ENCODE data around the gene SSR1.

Gene SSR1

GRCh38 chr6:7249946-7250643 is 62.9 kb downstream of the SSR1 start:
- Histone ChIP-seq H3K27me3 (replicated peaks; ENCODE audit: insufficient read depth, low read length) (no peaks in the 10 kb centered on the region), H3K79me2 (ENCODE audit: low read length) (no peaks in the 10 kb centered on the region), H3K27ac (ENCODE audit: low read length) (no peak overlapping the region), H3K4me2 (ENCODE audit: low read depth, low read length) (no peak overlapping the region), H3F3A (ENCODE audit: insufficient read depth, low read length) (no peaks in the 10 kb centered on the region), H3K9me2 (replicated peaks; ENCODE audit: insufficient read depth, low read length) (no peaks in the 10 kb centered on the region), H3K9me3 (replicated peaks; ENCODE audit: insufficient read depth, low read length) (no peaks in the 10 kb centered on the region), H3K9ac (ENCODE audit: low read length) (no peak overlapping the region), H2AFZ (ENCODE audit: low read length) (no peak overlapping the region), H3K4me1 (ENCODE audit: low read length) (no peaks in the 10 kb centered on the region), H3K36me3 (replicated peaks; ENCODE audit: insufficient read depth, low read length) (no peaks in the 10 kb centered on the region), H4K20me1 (ENCODE audit: insufficient read depth, low read length) (no peaks in the 10 kb centered on the region), H3K4me3 (ENCODE audit: low read length) (no peak overlapping the region)
- TF ChIP-seq CTCF (IDR thresholded peaks at IDR 0.05; ENCODE audit: low read length) (no peak), EZH2 (optimal IDR thresholded peaks at IDR 0.05; ENCODE audit: low read depth, low read length) (no peak), EZH2phosphoT487 (IDR thresholded peaks at IDR 0.05; ENCODE audit: low read length) (no peak)
- no peak for DNase-seq

- Histone ChIP-seq H3K79me2 (ENCODE audit: low read length) (no peaks in the 10 kb centered on the region), H3F3A (ENCODE audit: insufficient read depth, low read length) (no peaks in the 10 kb centered on the region), H3K27me3 (replicated peaks; ENCODE audit: insufficient read depth, low read length) (no peaks in the 10 kb centered on the region), H3K36me3 (replicated peaks; ENCODE audit: insufficient read depth, low read length) (no peaks in the 10 kb centered on the region), H2AFZ (ENCODE audit: low read length) (no peak overlapping the region), H3K4me1 (ENCODE audit: low read length) (no peaks in the 10 kb centered on the region), H3K9me3 (replicated peaks; ENCODE audit: insufficient read depth, low read length) (no peaks in the 10 kb centered on the region), H3K27ac (ENCODE audit: low read length) (no peak overlapping the region), H3K9ac (ENCODE audit: low read length) (no peak overlapping the region), H3K4me3 (ENCODE audit: low read length) (no peak overlapping the region), H3K9me2 (replicated peaks; ENCODE audit: insufficient read depth, low read length) (no peaks in the 10 kb centered on the region), H4K20me1 (ENCODE audit: insufficient read depth, low read length) (no peaks in the 10 kb centered on the region), H3K4me2 (ENCODE audit: low read depth, low read length) (no peak overlapping the region)
- no peak for DNase-seq
- TF ChIP-seq EZH2 (optimal IDR thresholded peaks at IDR 0.05; ENCODE audit: low read depth, low read length) (no peak), EZH2phosphoT487 (IDR thresholded peaks at IDR 0.05; ENCODE audit: low read length) (no peak), CTCF (IDR thresholded peaks at IDR 0.05; ENCODE audit: low read length) (no peak)
Observed at GRCh38 chr6:7249391-7249790, 63.6 kb downstream of the SSR1 start.

GRCh38 chr6:7247828-7248227 is 65.2 kb downstream of the SSR1 start:
- Histone ChIP-seq H3K4me2 (ENCODE audit: low read depth, low read length) (no peak overlapping the region), H3K4me3 (ENCODE audit: low read length) (no peak overlapping the region), H3K9me2 (replicated peaks; ENCODE audit: insufficient read depth, low read length) (no peaks in the 10 kb centered on the region), H3F3A (ENCODE audit: insufficient read depth, low read length) (peaks cover 6% of the 10 kb centered on the region; the same call in 1 of the 2 replicates), H2AFZ (ENCODE audit: low read length) (no peak overlapping the region), H3K9me3 (replicated peaks; ENCODE audit: insufficient read depth, low read length) (no peaks in the 10 kb centered on the region), H3K4me1 (ENCODE audit: low read length) (0 out of 2 replicates have a peak, but pooled peaks cover 6% of the 10 kb centered on the region), H3K79me2 (ENCODE audit: low read length) (no peaks in the 10 kb centered on the region), H3K27ac (ENCODE audit: low read length) (no peak overlapping the region), H3K27me3 (replicated peaks; ENCODE audit: insufficient read depth, low read length) (no peaks in the 10 kb centered on the region), H3K36me3 (replicated peaks; ENCODE audit: insufficient read depth, low read length) (no peaks in the 10 kb centered on the region), H3K9ac (ENCODE audit: low read length) (no peak overlapping the region), H4K20me1 (ENCODE audit: insufficient read depth, low read length) (no peaks in the 10 kb centered on the region)
- TF ChIP-seq EZH2phosphoT487 (IDR thresholded peaks at IDR 0.05; ENCODE audit: low read length) (no peak), EZH2 (optimal IDR thresholded peaks at IDR 0.05; ENCODE audit: low read depth, low read length) (no peak), CTCF (IDR thresholded peaks at IDR 0.05; ENCODE audit: low read length) (no peak)
- DNase-seq = no peak

All from MM.1S (cell line).